ENCODE measurements around the gene PAX2. TPM values are rescaled to one million over a fixed set of nuclear protein-coding genes. Genes with fewer than 3 reads are reported as not detected.

Gene PAX2
- total RNA-seq, 1 experiment from 2014 or later = 0.09 TPM

- no peak for DNase-seq (ENCODE audit: low spot score)
- no peaks in the 10 kb centered on the region for H3K9me3 Mint-ChIP-seq
- no peak for ATAC-seq
- H3K4me3 Mint-ChIP-seq = no peak overlapping the region
- no peaks in the 10 kb centered on the region for H3K36me3 Mint-ChIP-seq
- peaks cover 49% of the 10 kb centered on the region for H3K27me3 Mint-ChIP-seq (ENCODE audit: low read depth)
- ChIA-PET POLR2A (no interaction called here), CTCF (interaction anchor here (2.3 to 5.6 kb wide), 3 partner anchors 10 to 306 kb away, joined by 14 to 34 read pairs (median 19); no protein-coding TSS in a partner anchor)
- no peak for TF ChIP-seq ZNF512 (CRISPR knock-in tag; IDR thresholded peaks at IDR 0.05; ENCODE audit: borderline replicate concordance)
- TF ChIP-seq TEAD1 (CRISPR knock-in tag; IDR thresholded peaks at IDR 0.05) = no peak
- no peak overlapping the region for H3K27ac Mint-ChIP-seq
- H3K4me1 Mint-ChIP-seq = peaks cover 12% of the 10 kb centered on the region
Measured at GRCh38 chr10:100868382-100868781, 123.0 kb downstream of the PAX2 start.

- POLR2A ChIA-PET = no interaction called here
- TF ChIP-seq SMAD4 (CRISPR knock-in tag; IDR thresholded peaks at IDR 0.05) (no peak), E2F4 (CRISPR knock-in tag; IDR thresholded peaks at IDR 0.05; ENCODE audit: borderline replicate concordance, low read depth) (no peak), ZNF219 (CRISPR knock-in tag; IDR thresholded peaks at IDR 0.05; ENCODE audit: borderline replicate concordance) (no peak), PRDM15 (CRISPR knock-in tag; IDR thresholded peaks at IDR 0.05) (no peak), OVOL2 (CRISPR knock-in tag; IDR thresholded peaks at IDR 0.05; ENCODE audit: borderline replicate concordance) (no peak), NR2C2 (CRISPR knock-in tag; IDR thresholded peaks at IDR 0.05) (no peak), NFYB (CRISPR knock-in tag; conservative IDR thresholded peaks at IDR 0.05; ENCODE audit: low read depth) (no peak), AR (CRISPR knock-in tag; IDR thresholded peaks at IDR 0.05) (no peak), FOXJ3 (CRISPR knock-in tag; IDR thresholded peaks at IDR 0.05; ENCODE audit: borderline replicate concordance) (no peak), E2F1 (CRISPR knock-in tag; IDR thresholded peaks at IDR 0.05) (no peak), ZNF416 (CRISPR knock-in tag; IDR thresholded peaks at IDR 0.05) (no peak), ZNF396 (CRISPR knock-in tag; IDR thresholded peaks at IDR 0.05; ENCODE audit: borderline replicate concordance) (no peak), IRF2 (CRISPR knock-in tag; IDR thresholded peaks at IDR 0.05; ENCODE audit: borderline replicate concordance, low read depth) (no peak), HMGXB4 (CRISPR knock-in tag; IDR thresholded peaks at IDR 0.05) (no peak), EMX1 (CRISPR knock-in tag; IDR thresholded peaks at IDR 0.05) (no peak), SOX15 (CRISPR knock-in tag; IDR thresholded peaks at IDR 0.05) (no peak), TEAD1 (CRISPR knock-in tag; IDR thresholded peaks at IDR 0.05) (no peak)
- Mint-ChIP-seq H3K4me3 (no peak overlapping the region), H3K27ac (no peak overlapping the region), H3K9me3 (no peaks in the 10 kb centered on the region), H3K4me1 (peaks cover 13% of the 10 kb centered on the region), H3K27me3 (ENCODE audit: low read depth) (peaks cover 44% of the 10 kb centered on the region), H3K36me3 (no peaks in the 10 kb centered on the region)
- CTCF ChIA-PET = interaction anchor here (0.6 to 5.6 kb wide), 2 partner anchors 9 to 89 kb away, joined by 3 to 34 read pairs; no protein-coding TSS in a partner anchor
- DNase-seq (ENCODE audit: low spot score) (no peak), ATAC-seq (no peak)
Measured at GRCh38 chr10:100869399-100869798, 124.0 kb downstream of the PAX2 start.

All from WTC11 (cell line).